ENCODE data around the gene ZNF366. TPM values are rescaled to one million over a fixed set of nuclear protein-coding genes. Genes with fewer than 3 reads are reported as not detected.

ZNF366 gene
- total RNA-seq, 1 experiment from 2014 or later = not detected

- CTCF ChIA-PET = no interaction called here
- H3K4me3 ChIP-seq (replicated peaks in 1 of 2; ENCODE audit: low read depth in 1 of 2, low read length in 2 of 2) = no peak overlapping the region
- no peak overlapping the region for H3K9ac ChIP-seq (ENCODE audit: low read length)
- TF ChIP-seq CEBPB (IDR thresholded peaks at IDR 0.05; ENCODE audit: low read depth) (no peak), EZH2phosphoT487 (IDR thresholded peaks at IDR 0.05; ENCODE audit: borderline replicate concordance) (no peak), EGR1 (IDR thresholded peaks at IDR 0.05; ENCODE audit: low read depth) (no peak), JUND (IDR thresholded peaks at IDR 0.05) (no peak), TCF7L2 (IDR thresholded peaks at IDR 0.05; ENCODE audit: borderline replicate concordance, extremely low read depth, insufficient read depth, insufficient read length) (no peak), FOSL1 (IDR thresholded peaks at IDR 0.05; ENCODE audit: low read depth) (no peak), CTCF (IDR thresholded peaks at IDR 0.05 in 2 of 3, conservative IDR thresholded peaks at IDR 0.05 in 1 of 3; ENCODE audit: borderline replicate concordance in 1 of 3, insufficient read depth in 1 of 3, low read depth in 2 of 3, low read length in 2 of 3) (no peak), SP1 (IDR thresholded peaks at IDR 0.05; ENCODE audit: low read depth) (no peak), SIN3A (IDR thresholded peaks at IDR 0.05; ENCODE audit: low read depth) (no peak), ZNF274 (IDR thresholded peaks at IDR 0.05; ENCODE audit: low read depth, low read length) (no peak), MAX (IDR thresholded peaks at IDR 0.05) (no peak), ZFX (IDR thresholded peaks at IDR 0.05) (no peak), SRF (IDR thresholded peaks at IDR 0.05; ENCODE audit: low read depth) (no peak), YY1 (IDR thresholded peaks at IDR 0.05; ENCODE audit: extremely low read depth, insufficient replicate concordance, low read depth, low read length) (no peak), REST (IDR thresholded peaks at IDR 0.05; ENCODE audit: low read depth) (no peak), ATF3 (IDR thresholded peaks at IDR 0.05) (no peak), POLR2A (IDR thresholded peaks at IDR 0.05; ENCODE audit: borderline replicate concordance, extremely low read depth, insufficient read depth, insufficient read length) (no peak), EZH2 (IDR thresholded peaks at IDR 0.05) (no peak), RAD21 (IDR thresholded peaks at IDR 0.05; ENCODE audit: low read depth) (no peak), ZBTB33 (IDR thresholded peaks at IDR 0.05; ENCODE audit: extremely low read depth, insufficient replicate concordance, low read length) (no peak)
- no peaks in the 10 kb centered on the region for H3K36me3 ChIP-seq (ENCODE audit: control insufficient read depth in 1 of 2, insufficient read depth in 2 of 2, low read length in 2 of 2)
- no peaks in the 10 kb centered on the region for H3K9me3 ChIP-seq (ENCODE audit: control insufficient read depth in 1 of 2, insufficient read depth in 1 of 2, low read depth in 1 of 2, low read length in 2 of 2)
- DNase-seq (ENCODE audit: low read depth, low spot score) (no peak), ATAC-seq (no peak)
- H4K20me1 ChIP-seq (ENCODE audit: insufficient read depth) = no peaks in the 10 kb centered on the region
- no peaks in the 10 kb centered on the region for H3K27me3 ChIP-seq (ENCODE audit: insufficient read depth, low read length)
- RAD21 ChIA-PET (ENCODE audit: low non-redundant PET in 1 of 2, low total read pairs in 2 of 2, uncharacterized antibody in 2 of 2, unreplicated experiment in 2 of 2) = no interaction called here
- H2AFZ ChIP-seq (ENCODE audit: low read depth, low read length, poor library complexity, severe bottlenecking) = no peak overlapping the region
- no TSS peak for BruUV-seq (replicated peaks)
- POLR2A ChIA-PET = no interaction called here
- no peaks in the 10 kb centered on the region for H3K79me2 ChIP-seq (ENCODE audit: insufficient read depth, low read length)
- H3K27ac ChIP-seq (ENCODE audit: low read depth, low read length) = no peak overlapping the region
- H3K4me2 ChIP-seq (ENCODE audit: low read length) = no peak overlapping the region
- no peaks in the 10 kb centered on the region for H3K4me1 ChIP-seq (ENCODE audit: control insufficient read depth in 1 of 2, insufficient read depth in 2 of 2, low read length in 2 of 2)
- intact Hi-C loops (cut with micrococcal nuclease) = no loop called here
- no peaks in the 10 kb centered on the region for H3K9me2 ChIP-seq (ENCODE audit: insufficient read depth)
Measured at GRCh38 chr5:72478276-72478675, 28.9 kb downstream of the ZNF366 start.
